ENCODE data around the gene IFNA2.
A peak's percentile ranks its signal among the peaks of the same experiment; 100 is the strongest.

IFNA2 gene

GRCh38 chr9:21334701-21335632 lies 50.2 kb downstream of the IFNA2 start, which contains the start of gene KLHL9:
Gene KLHL9, minus strand, starts transcription at chr9:21335404. Its CDS starts 545 bp downstream, at chr9:21334859.
- Histone ChIP-seq H4K20me1 (ENCODE audit: control insufficient read depth, insufficient read depth, low read depth, low read length) (peaks cover 13% of the 10 kb centered on the region; the same call in 1 of the 2 replicates), H3K9me3 (ENCODE audit: control insufficient read depth, insufficient read depth, low read length) (no peaks in the 10 kb centered on the region), H3F3A (ENCODE audit: control insufficient read depth, insufficient read depth) (no peaks in the 10 kb centered on the region), H3K4me2 (ENCODE audit: low read length) (peak within 1 kb of the TSS; percentile 85), H3K4me1 (ENCODE audit: control insufficient read depth, low read length) (peaks cover 40% of the 10 kb centered on the region), H3K27me3 (ENCODE audit: control insufficient read depth, low read length) (peaks cover 11% of the 10 kb centered on the region), H3K9me2 (replicated peaks; ENCODE audit: control insufficient read depth, low read length) (no peaks in the 10 kb centered on the region), H3K36me3 (ENCODE audit: control insufficient read depth, low read length) (peaks cover 41% of the 10 kb centered on the region), H3K4me3 (ENCODE audit: low read length) (peak within 1 kb of the TSS; percentile 93), H3K27ac (ENCODE audit: low read depth, low read length) (peak within 1 kb of the TSS; percentile 58), H3K79me2 (ENCODE audit: control insufficient read depth, low read length) (peaks cover 53% of the 10 kb centered on the region)
- TF ChIP-seq, protein P1, sequence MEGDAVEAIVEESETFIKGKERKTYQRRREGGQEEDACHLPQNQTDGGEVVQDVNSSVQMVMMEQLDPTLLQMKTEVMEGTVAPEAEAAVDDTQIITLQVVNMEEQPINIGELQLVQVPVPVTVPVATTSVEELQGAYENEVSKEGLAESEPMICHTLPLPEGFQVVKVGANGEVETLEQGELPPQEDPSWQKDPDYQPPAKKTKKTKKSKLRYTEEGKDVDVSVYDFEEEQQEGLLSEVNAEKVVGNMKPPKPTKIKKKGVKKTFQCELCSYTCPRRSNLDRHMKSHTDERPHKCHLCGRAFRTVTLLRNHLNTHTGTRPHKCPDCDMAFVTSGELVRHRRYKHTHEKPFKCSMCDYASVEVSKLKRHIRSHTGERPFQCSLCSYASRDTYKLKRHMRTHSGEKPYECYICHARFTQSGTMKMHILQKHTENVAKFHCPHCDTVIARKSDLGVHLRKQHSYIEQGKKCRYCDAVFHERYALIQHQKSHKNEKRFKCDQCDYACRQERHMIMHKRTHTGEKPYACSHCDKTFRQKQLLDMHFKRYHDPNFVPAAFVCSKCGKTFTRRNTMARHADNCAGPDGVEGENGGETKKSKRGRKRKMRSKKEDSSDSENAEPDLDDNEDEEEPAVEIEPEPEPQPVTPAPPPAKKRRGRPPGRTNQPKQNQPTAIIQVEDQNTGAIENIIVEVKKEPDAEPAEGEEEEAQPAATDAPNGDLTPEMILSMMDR (IDR thresholded peaks at IDR 0.05; ENCODE audit: low read depth, low read length, poor library complexity, severe bottlenecking), result no peak
- no peak for TF ChIP-seq EZH2phosphoT487 (IDR thresholded peaks at IDR 0.05; ENCODE audit: borderline replicate concordance, low read length)
